GM19324 (cell line): ENCODE measurements around the gene DGAT2L6.

ENCODE experiments used
- ATAC-seq: cut with Tn5 transposase; IDR thresholded peaks from one replicate; pipeline ENCODE4 v1.9.1; 2021; ENCODE audit warnings: mild to moderate bottlenecking, moderate library complexity; ENCODE audit not compliant: unreplicated experiment, low FRiP score

Gene DGAT2L6

GRCh38 chrX:70176938-70177533, at the start of gene DGAT2L6:
Gene DGAT2L6 (plus strand): TSS chrX:70177483. CDS start chrX:70177583, 100 bp downstream.
- ATAC-seq, result peak; percentile 48

- no peak for ATAC-seq
These were observed 49.2 kb upstream of the DGAT2L6 start for GRCh38 chrX:70128071-70128470.

GRCh38 chrX:70129816-70130215, 47.5 kb upstream of the DGAT2L6 start:
- no peak for ATAC-seq

- no peak for ATAC-seq
These were observed 45.1 kb upstream of the DGAT2L6 start for GRCh38 chrX:70132224-70132623.

GRCh38 chrX:70132877-70133302, 44.4 kb upstream of the DGAT2L6 start:
- peak; percentile 4 for ATAC-seq

GRCh38 chrX:70133303-70134115, 43.8 kb upstream of the DGAT2L6 start, which contains the start of gene IGBP1:
Gene IGBP1 (plus strand): TSS chrX:70133447. CDS start chrX:70133948, 501 bp downstream.
- ATAC-seq, result peak; percentile 87

GRCh38 chrX:70134116-70134477, 43.2 kb upstream of the DGAT2L6 start:
- ATAC-seq, result peak; percentile 14

GRCh38 chrX:70138622-70139021, 38.7 kb upstream of the DGAT2L6 start:
- no peak for ATAC-seq

- ATAC-seq, result no peak
These were observed 37.5 kb upstream of the DGAT2L6 start for GRCh38 chrX:70139736-70140135.

- ATAC-seq, result no peak
These were observed 35.9 kb upstream of the DGAT2L6 start for GRCh38 chrX:70141373-70141772.

- no peak for ATAC-seq
These were observed 10.4 kb upstream of the DGAT2L6 start for GRCh38 chrX:70166601-70167590.

GRCh38 chrX:70168238-70169188, 8.8 kb upstream of the DGAT2L6 start:
- ATAC-seq, result no peak

- ATAC-seq, result no peak
These were observed 8.0 kb upstream of the DGAT2L6 start for GRCh38 chrX:70169281-70169680.

- no peak for ATAC-seq
These were observed 5.7 kb upstream of the DGAT2L6 start for GRCh38 chrX:70171624-70172023.

- ATAC-seq, result no peak
These were observed 5.1 kb upstream of the DGAT2L6 start for GRCh38 chrX:70172221-70172620.

GRCh38 chrX:70172964-70173363, 4.3 kb upstream of the DGAT2L6 start:
- no peak for ATAC-seq

GRCh38 chrX:70174754-70175153, 2.5 kb upstream of the DGAT2L6 start:
- ATAC-seq, result no peak

GRCh38 chrX:70175338-70175737, 1.9 kb upstream of the DGAT2L6 start:
- no peak for ATAC-seq

- no peak for ATAC-seq
These were observed 5.8 kb downstream of the DGAT2L6 start for GRCh38 chrX:70183091-70183490.

GRCh38 chrX:70190225-70190624, 12.9 kb downstream of the DGAT2L6 start:
- no peak for ATAC-seq
